Memory B cell (primary cell): ENCODE data around the gene TANK.
"Not testable (repeated sequence)": the region's sequence is repeated elsewhere in the genome, so short reads cannot be mapped to it uniquely, and the experiment has no call there.

Source experiments
- ATAC-seq: fragments of 150-1000 bp; cut with Tn5 transposase; 2 replicates; pipeline ENCODE4 v1.10.0; 2021; ENCODE audit warnings: low read depth, mild to moderate bottlenecking, moderate library complexity
- DNase-seq, 2 donors: peaks; one replicate each; pipeline ENCODE4 v3.0.0; 2022; ENCODE audit warnings: low spot score in 2 of 2
- H3K27ac Mint-ChIP-seq: one replicate; pipeline ENCODE4 v1.8.0; 2022; ENCODE audit warnings: mild to moderate bottlenecking, moderate library complexity, mixed read lengths
- H3K27me3 Mint-ChIP-seq: one replicate; pipeline ENCODE4 v1.8.0; 2022; ENCODE audit warnings: mixed read lengths
- H3K36me3 Mint-ChIP-seq: one replicate; pipeline ENCODE4 v1.8.0; 2022; ENCODE audit warnings: mild to moderate bottlenecking, mixed read lengths
- H3K4me1 Mint-ChIP-seq: one replicate; pipeline ENCODE4 v1.8.0; 2022; ENCODE audit warnings: mixed read lengths
- H3K4me3 Mint-ChIP-seq: one replicate; pipeline ENCODE4 v1.8.0; 2022; ENCODE audit warnings: mild to moderate bottlenecking, moderate library complexity, mixed read lengths
- H3K9me3 Mint-ChIP-seq: one replicate; pipeline ENCODE4 v1.8.0; 2022; ENCODE audit warnings: mixed read lengths

Gene TANK

DNA sequence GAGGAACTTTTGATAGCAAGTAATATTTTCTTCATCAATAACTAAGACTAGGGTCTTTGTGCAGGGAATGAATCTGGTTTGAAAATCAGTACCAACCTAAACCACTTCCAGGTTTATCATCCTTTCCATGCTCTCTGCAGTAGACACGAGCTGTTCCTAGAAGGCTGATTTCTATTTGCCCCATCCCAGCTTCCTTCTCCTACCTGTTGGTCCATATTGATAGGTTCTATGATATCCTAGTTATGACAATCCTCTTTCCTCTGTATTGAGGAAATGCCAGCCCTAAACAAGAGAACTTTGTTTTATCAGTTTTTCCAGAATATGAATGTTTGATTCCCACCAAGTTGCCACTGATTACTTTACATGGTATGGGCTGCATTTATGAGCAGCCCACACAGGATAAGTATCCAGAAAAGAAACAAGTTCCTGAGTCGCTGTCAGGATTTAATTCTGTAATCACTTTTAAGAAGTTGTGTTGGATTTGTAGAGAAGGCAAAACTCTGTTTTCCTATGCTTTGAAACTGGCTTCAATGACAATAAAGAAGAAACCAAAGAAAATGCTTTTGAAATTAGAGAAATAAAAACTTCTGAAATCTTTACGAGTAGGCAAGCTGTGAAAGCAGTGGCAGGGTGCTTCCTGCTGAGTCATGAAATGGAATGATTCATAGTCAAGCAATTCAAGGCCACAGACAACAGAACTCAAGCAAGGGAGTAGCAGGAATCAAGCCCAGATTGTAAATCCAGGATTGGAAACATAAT is 37.3 kb upstream of the TANK start:
- DNase-seq (no peak), ATAC-seq (no peak)
- Mint-ChIP-seq H3K27me3 (no peaks in the 10 kb centered on the region), H3K36me3 (no peaks in the 10 kb centered on the region), H3K4me3 (no peak overlapping the region), H3K27ac (no peak overlapping the region), H3K9me3 (no peaks in the 10 kb centered on the region), H3K4me1 (peaks cover 12% of the 10 kb centered on the region)

- H3K4me1 Mint-ChIP-seq, result peaks cover 12% of the 10 kb centered on the region
- H3K36me3 Mint-ChIP-seq, result no peaks in the 10 kb centered on the region
- H3K9me3 Mint-ChIP-seq, result no peaks in the 10 kb centered on the region
- DNase-seq, result no peak
- ATAC-seq, result no peak
- no peak overlapping the region for H3K27ac Mint-ChIP-seq
- no peaks in the 10 kb centered on the region for H3K27me3 Mint-ChIP-seq
- no peak overlapping the region for H3K4me3 Mint-ChIP-seq
Measured at GRCh38 chr2:161123531-161124030, 36.6 kb upstream of the TANK start.

GRCh38 chr2:161124201-161124600 is 36.0 kb upstream of the TANK start:
- Mint-ChIP-seq H3K27ac (no peak overlapping the region), H3K4me3 (no peak overlapping the region)

GRCh38 chr2:161128885-161129284 is 31.3 kb upstream of the TANK start:
- no peak for ATAC-seq
- Mint-ChIP-seq H3K9me3 (peaks cover 4% of the 10 kb centered on the region), H3K27me3 (no peaks in the 10 kb centered on the region), H3K4me3 (no peak overlapping the region), H3K36me3 (peaks cover 3% of the 10 kb centered on the region), H3K4me1 (peaks cover 3% of the 10 kb centered on the region), H3K27ac (no peak overlapping the region)
- DNase-seq, result no peak

More at GRCh38 chr2:161124201-161124600, 36.0 kb upstream of the TANK start:
- Mint-ChIP-seq H3K27me3 (no peaks in the 10 kb centered on the region), H3K4me1 (peaks cover 12% of the 10 kb centered on the region), H3K36me3 (no peaks in the 10 kb centered on the region), H3K9me3 (no peaks in the 10 kb centered on the region)
- DNase-seq, result no peak
- ATAC-seq, result peak; percentile 93

DNA sequence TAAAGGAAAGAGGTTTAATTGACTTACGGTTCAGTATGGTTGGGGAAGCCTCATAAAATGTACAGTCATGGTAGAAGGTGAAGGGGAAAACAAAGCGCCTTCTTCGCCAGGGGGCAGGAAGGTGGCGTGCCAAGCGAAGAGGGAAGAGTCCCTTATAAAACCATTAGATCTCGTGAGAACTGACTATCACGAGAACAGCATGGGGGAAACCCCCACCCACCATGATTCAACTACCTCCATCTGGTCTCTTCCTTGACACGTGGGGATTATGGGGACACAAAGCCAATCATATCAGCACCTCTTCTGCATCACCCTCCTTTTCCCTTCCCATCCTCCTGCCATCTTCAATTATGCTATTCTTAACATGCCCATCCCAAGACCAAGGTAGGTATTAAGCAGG is 29.9 kb upstream of the TANK start:
- H3K27ac Mint-ChIP-seq, result no peak overlapping the region
- H3K4me1 Mint-ChIP-seq, result peaks cover 7% of the 10 kb centered on the region
- ATAC-seq (no peak), DNase-seq (no peak)
- peaks cover 3% of the 10 kb centered on the region for H3K36me3 Mint-ChIP-seq
- no peaks in the 10 kb centered on the region for H3K27me3 Mint-ChIP-seq
- H3K4me3 Mint-ChIP-seq, result no peak overlapping the region
- H3K9me3 Mint-ChIP-seq, result peaks cover 4% of the 10 kb centered on the region

DNA sequence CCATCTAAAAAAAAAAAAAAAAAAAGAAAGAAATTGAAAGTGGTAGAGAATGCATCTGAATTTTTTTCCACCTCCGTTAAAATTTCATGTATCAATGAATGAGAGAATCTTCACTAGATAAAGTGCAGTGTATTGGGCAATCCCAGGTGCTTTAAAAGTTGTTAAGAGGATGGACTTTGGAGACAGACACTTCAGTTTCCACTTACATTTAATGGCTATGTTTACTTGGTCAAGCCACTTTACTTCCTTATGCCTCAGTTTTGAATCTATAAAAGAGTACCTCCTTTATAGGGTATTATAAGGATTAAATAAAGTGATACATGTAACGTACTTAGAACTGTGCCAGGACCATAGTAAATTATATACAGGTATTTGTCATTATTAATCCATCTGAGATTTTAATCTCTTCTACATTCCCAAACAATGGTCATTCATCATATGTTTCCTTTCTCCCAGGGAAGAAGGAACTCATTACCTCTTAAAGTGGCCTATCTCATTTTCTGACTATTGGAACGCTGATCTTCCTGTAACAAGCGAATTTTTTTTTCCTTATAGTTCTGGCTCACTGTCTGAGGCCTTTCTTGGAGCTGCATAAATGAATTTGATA is 29.1 kb upstream of the TANK start:
- no peak overlapping the region for H3K27ac Mint-ChIP-seq

DNA sequence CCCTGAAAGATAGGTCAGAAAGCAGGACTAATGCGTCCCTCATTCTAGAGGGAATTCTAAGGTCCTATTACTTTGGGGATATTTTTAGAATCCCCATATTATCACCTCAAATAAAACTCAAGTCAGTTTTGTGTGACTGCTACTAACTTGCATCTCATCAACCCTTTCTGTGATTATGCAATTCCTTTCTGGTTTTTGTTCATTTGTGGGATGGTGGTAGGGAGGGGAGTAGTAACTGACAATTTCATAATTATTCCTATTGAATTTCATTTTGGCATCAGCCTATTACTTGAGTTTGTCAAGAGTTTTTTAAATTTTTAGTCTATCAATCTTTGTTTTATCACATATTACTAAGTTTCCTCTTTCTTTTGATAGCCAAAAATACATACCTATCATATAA is 28.4 kb upstream of the TANK start:
- ATAC-seq (no peak), DNase-seq (no peak)
- Mint-ChIP-seq H3K4me3 (no peak overlapping the region), H3K36me3 (peaks cover 4% of the 10 kb centered on the region), H3K27ac (no peak overlapping the region), H3K9me3 (peaks cover 4% of the 10 kb centered on the region), H3K27me3 (no peaks in the 10 kb centered on the region), H3K4me1 (peaks cover 15% of the 10 kb centered on the region)

More for the DNA sequence above, 29.1 kb upstream of the TANK start:
- Mint-ChIP-seq H3K4me3 (no peak overlapping the region), H3K36me3 (peaks cover 3% of the 10 kb centered on the region), H3K9me3 (peaks cover 4% of the 10 kb centered on the region), H3K4me1 (peaks cover 9% of the 10 kb centered on the region), H3K27me3 (no peaks in the 10 kb centered on the region)
- no peak for ATAC-seq
- no peak for DNase-seq

GRCh38 chr2:161132384-161132783 is 27.8 kb upstream of the TANK start:
- H3K36me3 Mint-ChIP-seq, DNase-seq, H3K27ac Mint-ChIP-seq, H3K27me3 Mint-ChIP-seq, H3K4me3 Mint-ChIP-seq, ATAC-seq, H3K9me3 Mint-ChIP-seq: not testable (repeated sequence)
- peaks cover 15% of the 10 kb centered on the region for H3K4me1 Mint-ChIP-seq

DNA sequence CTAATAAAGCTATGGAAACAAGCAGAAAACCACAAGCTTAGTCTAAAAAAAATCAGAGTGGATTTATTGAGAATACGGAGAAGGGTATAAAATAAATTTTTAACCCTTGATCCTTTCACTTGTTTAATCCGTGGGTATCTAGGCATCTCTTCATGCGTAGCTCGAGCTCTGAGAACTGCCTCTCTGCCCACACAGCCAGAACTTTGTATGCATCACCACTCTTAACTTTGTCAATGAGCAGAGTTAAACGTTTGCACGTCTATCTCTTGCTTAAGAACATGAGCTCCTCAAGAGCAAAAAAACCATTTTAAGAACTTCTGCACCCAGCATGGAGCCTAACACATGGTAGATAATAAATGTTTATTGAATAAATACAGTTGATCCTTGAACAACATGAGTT is 26.9 kb upstream of the TANK start:
- H3K27ac Mint-ChIP-seq, result no peak overlapping the region
- no peaks in the 10 kb centered on the region for H3K27me3 Mint-ChIP-seq
- peaks cover 15% of the 10 kb centered on the region for H3K4me1 Mint-ChIP-seq

DNA sequence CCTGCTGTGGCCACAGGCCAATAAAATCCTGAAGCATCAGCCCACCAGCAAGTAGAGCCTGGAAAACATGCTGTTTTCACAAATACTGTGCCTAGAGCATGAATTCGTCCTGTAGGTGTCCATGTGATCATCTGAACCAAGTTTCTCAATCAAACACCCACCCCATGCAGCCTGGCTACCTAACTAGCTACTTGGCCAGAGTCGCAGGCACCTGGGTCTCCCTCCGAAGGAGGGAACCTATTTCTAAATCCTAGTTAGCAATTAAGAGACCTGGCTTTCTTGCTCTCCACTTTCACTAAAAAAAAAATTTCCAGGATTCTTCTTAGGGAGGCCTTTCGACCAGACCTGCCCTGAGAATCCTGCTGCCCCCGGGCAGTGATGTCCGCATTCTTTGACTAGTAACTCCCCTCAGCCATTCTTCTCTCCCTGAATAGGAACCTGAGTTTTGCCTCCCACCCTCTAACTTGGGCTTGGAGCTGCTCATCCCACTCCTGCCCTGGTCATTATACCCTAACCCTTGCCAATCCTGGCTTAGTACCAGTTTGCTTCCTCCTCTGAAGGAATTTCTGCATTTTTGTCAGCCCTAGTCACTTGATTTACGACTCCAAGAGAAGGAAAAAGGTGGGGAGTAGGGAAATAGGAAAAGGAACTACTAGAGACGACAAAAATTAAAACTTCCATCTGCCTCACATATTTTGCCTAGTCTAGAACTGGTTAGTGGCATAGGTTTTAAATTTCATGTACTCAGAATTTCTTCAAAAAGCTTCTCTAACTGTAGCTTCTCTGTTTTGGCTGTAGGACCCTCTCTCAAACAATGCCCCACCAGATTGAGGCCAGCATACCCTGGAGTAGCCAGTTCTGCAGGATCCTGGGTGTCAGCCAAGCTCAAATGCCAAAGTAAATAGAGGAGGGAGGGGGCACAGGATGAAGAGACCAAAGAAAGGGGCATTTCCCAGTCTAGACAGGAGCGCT is 25.4 kb upstream of the TANK start:
- Mint-ChIP-seq H3K27ac (peak overlapping the region; percentile 100), H3K4me3 (peak overlapping the region; percentile 7), H3K36me3 (peaks cover 5% of the 10 kb centered on the region), H3K9me3 (peaks cover 4% of the 10 kb centered on the region), H3K4me1 (peaks cover 18% of the 10 kb centered on the region), H3K27me3 (no peaks in the 10 kb centered on the region)
- DNase-seq (no peak), ATAC-seq (no peak)

More for the DNA sequence above, 26.9 kb upstream of the TANK start:
- no peak for DNase-seq
- Mint-ChIP-seq H3K36me3 (peaks cover 5% of the 10 kb centered on the region), H3K9me3 (peaks cover 4% of the 10 kb centered on the region), H3K4me3 (no peak overlapping the region)
- no peak for ATAC-seq

- Mint-ChIP-seq H3K36me3 (peaks cover 5% of the 10 kb centered on the region), H3K9me3 (peaks cover 3% of the 10 kb centered on the region), H3K27ac (peak overlapping the region; percentile 100), H3K4me3 (peak overlapping the region; percentile 95), H3K4me1 (peaks cover 25% of the 10 kb centered on the region), H3K27me3 (no peaks in the 10 kb centered on the region)
- DNase-seq (no peak), ATAC-seq (no peak)
Measured at GRCh38 chr2:161135951-161136593, 24.2 kb upstream of the TANK start.

- Mint-ChIP-seq H3K27ac (peak overlapping the region; percentile 100), H3K36me3 (peaks cover 9% of the 10 kb centered on the region), H3K4me1 (peaks cover 32% of the 10 kb centered on the region), H3K27me3 (no peaks in the 10 kb centered on the region), H3K4me3 (peak overlapping the region; percentile 95), H3K9me3 (peaks cover 5% of the 10 kb centered on the region)
- peak; percentile 87 for ATAC-seq
- peak; percentile 56 to 83 for DNase-seq
Measured at GRCh38 chr2:161136696-161137324, 23.4 kb upstream of the TANK start.

GRCh38 chr2:161138429-161138828 is 21.8 kb upstream of the TANK start:
- DNase-seq (no peak), ATAC-seq (peak; percentile 31)
- peaks cover 8% of the 10 kb centered on the region for H3K36me3 Mint-ChIP-seq
- peak overlapping the region; percentile 92 for H3K4me3 Mint-ChIP-seq
- H3K4me1 Mint-ChIP-seq, result peaks cover 47% of the 10 kb centered on the region
- H3K27me3 Mint-ChIP-seq, result no peaks in the 10 kb centered on the region
- H3K27ac Mint-ChIP-seq, result peak overlapping the region; percentile 100
- H3K9me3 Mint-ChIP-seq, result peaks cover 1% of the 10 kb centered on the region
